SK-N-MC (cell line): Measurements from ENCODE around the gene BST1.

Experiments
- EZH2 ChIP-seq: fragments of 200-600 bp; sonication (generic); IDR thresholded peaks from one replicate; pipeline ENCODE4 v1.6.1; 2017; ENCODE audit warnings: antibody characterized with exemption
- POLR2AphosphoS5 ChIP-seq: IDR thresholded peaks from 2 replicates; pipeline ENCODE4 v1.6.1; 2012; ENCODE audit warnings: mild to moderate bottlenecking, low read depth, low read length, borderline replicate concordance

DNA sequence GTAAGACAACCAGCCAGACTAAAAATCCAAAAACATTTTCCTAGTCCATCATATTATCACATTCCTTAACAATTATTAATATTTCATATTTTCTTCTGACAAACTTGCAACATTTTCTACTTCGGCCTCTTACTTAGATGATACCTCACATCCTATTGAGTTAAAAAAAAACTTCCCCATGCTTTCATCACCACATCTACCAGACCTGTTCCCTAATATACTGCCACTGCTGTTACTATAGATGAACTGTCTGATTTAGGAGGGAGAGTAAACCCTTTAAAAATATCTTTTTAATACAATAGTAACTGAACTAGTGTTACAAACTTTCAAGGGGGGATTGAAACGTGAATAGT, 19.7 kb upstream of the BST1 start:
- TF ChIP-seq EZH2 (no peak), POLR2AphosphoS5 (no peak)
